ENCODE measurements around the gene PBX1.

DNA sequence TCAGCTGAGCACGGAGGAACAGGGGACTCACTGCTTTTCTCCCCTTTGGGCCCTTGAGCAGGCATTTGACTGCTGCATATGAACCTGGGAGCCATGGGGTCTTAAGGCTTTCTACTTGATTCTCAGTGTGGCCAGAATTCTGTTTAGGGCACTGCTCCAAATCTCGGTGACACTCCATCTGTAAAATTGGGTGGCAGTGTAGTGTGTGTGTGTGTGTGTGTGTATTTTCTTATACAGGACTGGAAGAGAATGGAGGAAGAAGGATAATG is 162.2 kb downstream of the PBX1 start:
- TF ChIP-seq CTCF (optimal IDR thresholded peaks at IDR 0.05 in 1 of 3, IDR thresholded peaks at IDR 0.05 in 1 of 3, conservative IDR thresholded peaks at IDR 0.05 in 1 of 3; ENCODE audit: extremely low read depth in 1 of 3, insufficient read depth in 2 of 3, low read length in 3 of 3) (no peak), EZH2 (IDR thresholded peaks at IDR 0.05; ENCODE audit: low read length) (no peak)
